ENCODE data around the gene DENND1C.

The DENND1C gene

GRCh38 chr19:6516659-6517291, 35.2 kb upstream of the DENND1C start:
- Histone ChIP-seq H2AFZ (ENCODE audit: low read length) (peak overlapping the region; percentile 98), H3K4me2 (ENCODE audit: low read depth, low read length, poor library complexity, severe bottlenecking) (peak overlapping the region; percentile 96), H3F3A (ENCODE audit: low read depth) (no peaks in the 10 kb centered on the region), H3K9ac (ENCODE audit: low read depth, low read length, poor library complexity, severe bottlenecking) (peak overlapping the region; percentile 91), H3K4me3 (ENCODE audit: low read length, poor library complexity, severe bottlenecking) (peak overlapping the region; percentile 94), H3K9me3 (ENCODE audit: insufficient read depth, low read depth, low read length) (no peaks in the 10 kb centered on the region), H3K36me3 (ENCODE audit: insufficient read depth, low read length) (no peaks in the 10 kb centered on the region), H3K4me1 (ENCODE audit: insufficient read depth, low read length, poor library complexity, severe bottlenecking) (peaks cover 17% of the 10 kb centered on the region), H4K20me1 (ENCODE audit: insufficient read depth, low read length, poor library complexity, severe bottlenecking) (no peaks in the 10 kb centered on the region), H3K79me2 (ENCODE audit: insufficient read depth, low read length) (no peaks in the 10 kb centered on the region), H3K9me2 (replicated peaks; ENCODE audit: low read depth, low read length) (no peaks in the 10 kb centered on the region), H3K27me3 (ENCODE audit: insufficient read depth, low read length, poor library complexity, severe bottlenecking) (no peaks in the 10 kb centered on the region)
- TF ChIP-seq CTCF (conservative IDR thresholded peaks at IDR 0.05; ENCODE audit: low read length) (peak; percentile 96), EZH2phosphoT487 (IDR thresholded peaks at IDR 0.05; ENCODE audit: borderline replicate concordance) (no peak)

GRCh38 chr19:6516018-6516658, 34.6 kb upstream of the DENND1C start:
- no peaks in the 10 kb centered on the region for H3F3A ChIP-seq (ENCODE audit: low read depth)
- no peaks in the 10 kb centered on the region for H3K9me3 ChIP-seq (ENCODE audit: insufficient read depth, low read depth, low read length)
- H3K9me2 ChIP-seq (replicated peaks; ENCODE audit: low read depth, low read length) = no peaks in the 10 kb centered on the region
- H3K36me3 ChIP-seq (ENCODE audit: insufficient read depth, low read length) = no peaks in the 10 kb centered on the region
- H3K27me3 ChIP-seq (ENCODE audit: insufficient read depth, low read length, poor library complexity, severe bottlenecking) = no peaks in the 10 kb centered on the region
- TF ChIP-seq CTCF (conservative IDR thresholded peaks at IDR 0.05; ENCODE audit: low read length) (no peak), EZH2phosphoT487 (IDR thresholded peaks at IDR 0.05; ENCODE audit: borderline replicate concordance) (no peak)
- H3K4me3 ChIP-seq (ENCODE audit: low read length, poor library complexity, severe bottlenecking) = peak overlapping the region; percentile 94
- H3K9ac ChIP-seq (ENCODE audit: low read depth, low read length, poor library complexity, severe bottlenecking) = peak overlapping the region; percentile 91
- peak overlapping the region; percentile 96 for H3K4me2 ChIP-seq (ENCODE audit: low read depth, low read length, poor library complexity, severe bottlenecking)
- peaks cover 17% of the 10 kb centered on the region for H3K4me1 ChIP-seq (ENCODE audit: insufficient read depth, low read length, poor library complexity, severe bottlenecking)
- H4K20me1 ChIP-seq (ENCODE audit: insufficient read depth, low read length, poor library complexity, severe bottlenecking) = no peaks in the 10 kb centered on the region
- no peaks in the 10 kb centered on the region for H3K79me2 ChIP-seq (ENCODE audit: insufficient read depth, low read length)
- peak overlapping the region; percentile 98 for H2AFZ ChIP-seq (ENCODE audit: low read length)

GRCh38 chr19:6514926-6515544, 33.4 kb upstream of the DENND1C start:
- Histone ChIP-seq H3K27me3 (ENCODE audit: insufficient read depth, low read length, poor library complexity, severe bottlenecking) (no peaks in the 10 kb centered on the region), H3K4me2 (ENCODE audit: low read depth, low read length, poor library complexity, severe bottlenecking) (no peak overlapping the region), H4K20me1 (ENCODE audit: insufficient read depth, low read length, poor library complexity, severe bottlenecking) (no peaks in the 10 kb centered on the region), H3K79me2 (ENCODE audit: insufficient read depth, low read length) (no peaks in the 10 kb centered on the region), H3F3A (ENCODE audit: low read depth) (no peaks in the 10 kb centered on the region), H3K9ac (ENCODE audit: low read depth, low read length, poor library complexity, severe bottlenecking) (no peak overlapping the region), H3K36me3 (ENCODE audit: insufficient read depth, low read length) (no peaks in the 10 kb centered on the region), H3K4me3 (ENCODE audit: low read length, poor library complexity, severe bottlenecking) (no peak overlapping the region), H3K4me1 (ENCODE audit: insufficient read depth, low read length, poor library complexity, severe bottlenecking) (peaks cover 17% of the 10 kb centered on the region), H3K9me3 (ENCODE audit: insufficient read depth, low read depth, low read length) (no peaks in the 10 kb centered on the region), H2AFZ (ENCODE audit: low read length) (no peak overlapping the region), H3K9me2 (replicated peaks; ENCODE audit: low read depth, low read length) (no peaks in the 10 kb centered on the region)
- TF ChIP-seq CTCF (conservative IDR thresholded peaks at IDR 0.05; ENCODE audit: low read length) = no peak
- TF ChIP-seq EZH2phosphoT487 (IDR thresholded peaks at IDR 0.05; ENCODE audit: borderline replicate concordance) = no peak

All from Loucy (cell line).